Stimulated activated CD4-positive, alpha-beta T cell treated with anti-CD3 and anti-CD28 coated beads, TNF-alpha, amount 100 ng/mL, for 24 hours (primary cell): ENCODE results near the gene NT5C1B.
A peak's percentile ranks its signal among the peaks of the same experiment; 100 is the strongest.

Source experiments
- DNase-seq, 3 experiments: peaks; one replicate each; pipeline ENCODE4 v3.0.0-alpha.2; 2020; ENCODE audit warnings: low read depth in 3 of 3

Gene NT5C1B

DNA sequence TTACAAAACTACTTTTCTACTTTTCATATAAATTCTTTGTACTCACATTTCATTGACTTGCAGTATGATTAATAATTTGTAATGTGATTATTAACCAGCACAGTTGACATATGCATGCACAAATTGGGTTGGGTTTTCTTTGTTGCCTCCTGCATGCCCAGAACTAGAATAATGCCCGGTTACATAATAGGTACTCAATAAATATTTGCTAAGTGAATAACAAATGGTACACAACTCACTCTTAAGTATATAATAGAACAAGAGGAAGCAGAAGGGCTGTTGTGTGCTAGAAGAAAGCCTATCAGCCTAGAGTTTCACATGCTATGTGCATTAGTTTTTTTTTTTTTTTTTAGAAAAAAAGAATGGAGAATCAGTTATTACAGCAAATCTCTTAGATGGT lies 38.2 kb downstream of the NT5C1B start:
- no peak for DNase-seq

DNA sequence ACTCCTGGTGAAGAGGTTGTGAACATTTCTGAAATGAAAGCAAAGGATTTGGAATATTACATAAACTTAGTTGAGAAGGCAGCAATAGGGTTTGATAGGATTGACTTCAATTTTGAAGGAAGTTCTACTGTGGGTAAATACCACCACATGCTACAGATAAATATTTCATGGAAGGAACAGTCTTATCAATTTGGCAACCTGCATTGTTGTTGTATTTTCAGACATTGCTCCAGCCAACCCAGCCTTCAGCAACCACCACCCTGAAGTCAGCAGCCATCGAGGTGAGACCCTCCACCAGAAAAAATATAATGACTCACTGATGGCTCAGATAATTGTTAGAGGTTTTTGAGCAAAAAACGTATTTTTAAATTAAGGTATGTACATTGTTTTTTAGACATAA lies 38.9 kb downstream of the NT5C1B start:
- no peak for DNase-seq

DNA sequence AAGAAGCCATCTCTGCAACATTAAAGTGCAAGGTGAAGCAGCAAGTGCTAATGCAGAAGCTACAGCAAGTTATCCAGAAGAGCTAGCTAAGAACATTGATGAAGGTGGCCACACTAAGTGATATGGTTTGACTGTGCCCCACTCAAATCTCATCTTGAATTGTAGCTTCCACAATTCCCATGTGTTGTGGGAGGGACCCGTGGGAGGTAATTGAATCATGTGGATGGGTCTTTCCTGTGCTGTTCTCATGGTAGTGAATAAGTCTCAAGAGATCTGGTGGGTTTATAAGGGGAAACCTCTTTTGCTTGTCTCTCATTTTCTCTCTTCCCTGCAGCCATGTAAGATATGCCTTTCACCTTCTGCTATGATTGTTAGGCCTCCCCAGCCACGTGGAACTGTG lies 40.3 kb downstream of the NT5C1B start:
- DNase-seq: no peak

DNA sequence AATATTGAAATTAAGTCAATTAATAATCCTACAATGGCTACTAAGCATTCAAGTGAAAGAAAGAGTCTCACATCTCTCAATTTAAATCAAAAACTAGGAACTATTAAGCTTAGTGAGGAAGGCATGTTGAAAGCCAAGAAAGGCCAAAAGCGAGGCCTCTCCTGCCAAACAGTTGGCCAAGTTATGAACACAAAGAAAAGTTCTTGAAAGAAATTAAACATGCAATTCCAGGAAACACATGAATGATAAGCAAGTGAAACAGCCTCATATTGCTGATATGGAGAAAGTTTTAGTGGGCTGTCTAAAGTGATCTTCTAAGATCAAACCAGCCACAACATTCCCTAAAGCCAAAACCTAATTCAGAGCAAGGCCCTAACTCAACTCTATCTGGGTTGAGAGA lies 40.7 kb downstream of the NT5C1B start:
- no peak for DNase-seq

DNA sequence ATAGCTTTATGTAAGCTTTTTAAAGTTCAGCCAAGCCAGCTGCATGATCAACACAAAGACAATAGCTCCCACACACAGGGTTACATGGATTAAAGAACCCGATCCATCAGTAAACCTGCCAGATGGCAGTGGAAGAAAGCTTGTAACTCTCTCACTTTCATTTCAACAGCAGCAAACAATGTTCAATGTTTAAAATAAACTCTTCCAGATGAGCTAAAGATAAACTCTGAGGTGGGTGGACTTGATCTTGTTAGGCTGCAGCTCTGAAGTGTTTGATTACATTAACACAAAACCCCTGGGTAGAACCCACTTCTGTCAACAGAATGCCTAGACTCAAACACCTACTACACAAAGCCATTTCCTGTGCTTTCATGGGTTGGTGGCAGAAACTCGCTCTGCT lies 42.8 kb downstream of the NT5C1B start:
- no peak for DNase-seq

DNA sequence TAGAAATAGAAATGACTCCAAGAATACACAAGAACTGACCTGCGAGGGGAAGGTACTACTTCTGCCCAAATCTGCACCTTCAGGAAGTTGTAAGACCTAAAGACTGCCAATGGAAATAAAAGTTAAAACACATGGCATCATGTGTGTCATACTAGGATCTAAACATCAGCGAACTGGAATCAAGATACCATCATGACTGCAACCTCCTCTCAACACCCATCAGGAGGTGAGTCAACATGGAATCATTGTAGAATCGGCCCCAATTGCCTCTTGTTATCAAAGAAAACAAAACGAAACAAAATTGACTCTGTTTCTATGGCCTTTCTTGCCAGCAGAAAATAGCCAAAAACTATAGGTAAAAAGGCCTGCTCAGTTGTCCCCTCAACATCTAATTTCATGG lies 44.0 kb downstream of the NT5C1B start:
- no peak for DNase-seq

DNA sequence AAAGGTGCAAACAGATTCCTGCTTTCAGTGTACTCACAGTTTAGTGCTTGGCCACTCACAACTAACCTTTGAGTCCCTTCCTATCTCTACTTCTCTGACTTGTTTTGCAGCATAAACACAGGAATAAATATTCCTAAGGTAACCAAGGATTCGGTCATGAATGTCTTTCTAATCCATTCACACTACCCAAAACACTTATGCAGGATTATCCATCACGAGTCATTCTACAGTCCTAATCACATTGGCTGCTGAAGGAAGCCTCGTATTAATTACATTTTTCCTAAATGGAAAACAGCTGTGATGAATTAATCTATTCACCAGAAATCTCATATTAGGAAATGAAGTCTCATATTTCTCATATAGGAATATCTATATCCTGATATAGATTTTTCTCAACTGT lies 45.2 kb downstream of the NT5C1B start:
- no peak for DNase-seq

DNA sequence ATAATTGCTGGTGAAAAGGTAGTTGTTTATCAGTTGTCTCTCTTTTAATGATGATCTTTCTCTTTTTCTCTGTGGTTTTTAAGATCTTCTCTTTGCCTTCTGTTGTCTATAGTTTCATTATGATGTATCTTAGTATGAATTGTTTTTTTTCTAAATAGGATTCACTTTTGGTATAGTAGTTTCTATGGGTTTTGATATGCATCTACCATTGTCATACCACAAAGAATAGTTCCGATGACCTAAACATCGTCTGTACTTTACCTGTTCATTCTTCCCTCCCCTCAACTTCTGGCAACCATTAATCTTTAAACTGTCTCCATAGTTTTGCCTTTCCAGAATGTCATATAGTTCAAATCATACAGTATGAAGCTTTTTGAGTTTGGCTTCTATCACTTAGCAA lies 48.5 kb downstream of the NT5C1B start:
- DNase-seq: no peak

DNA sequence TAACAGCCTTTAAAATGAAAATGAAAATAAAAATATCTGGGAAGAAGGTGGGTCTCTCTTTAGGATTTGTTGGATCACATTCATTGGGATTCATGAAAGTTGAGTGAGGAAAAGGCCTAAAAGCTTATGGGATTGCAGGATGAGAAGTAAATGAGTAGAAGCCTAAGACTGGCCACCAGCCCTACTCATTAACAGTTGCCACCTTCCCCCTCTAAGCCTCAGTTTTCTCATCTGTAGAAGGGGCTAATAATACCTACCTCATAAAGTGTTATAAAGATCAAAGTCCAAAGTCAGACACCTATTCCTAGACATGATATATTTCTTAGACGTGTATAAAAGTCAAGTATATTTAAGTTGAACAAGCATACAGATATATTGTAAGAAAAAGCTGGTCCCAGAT lies 52.7 kb downstream of the NT5C1B start:
- no peak for DNase-seq

DNA sequence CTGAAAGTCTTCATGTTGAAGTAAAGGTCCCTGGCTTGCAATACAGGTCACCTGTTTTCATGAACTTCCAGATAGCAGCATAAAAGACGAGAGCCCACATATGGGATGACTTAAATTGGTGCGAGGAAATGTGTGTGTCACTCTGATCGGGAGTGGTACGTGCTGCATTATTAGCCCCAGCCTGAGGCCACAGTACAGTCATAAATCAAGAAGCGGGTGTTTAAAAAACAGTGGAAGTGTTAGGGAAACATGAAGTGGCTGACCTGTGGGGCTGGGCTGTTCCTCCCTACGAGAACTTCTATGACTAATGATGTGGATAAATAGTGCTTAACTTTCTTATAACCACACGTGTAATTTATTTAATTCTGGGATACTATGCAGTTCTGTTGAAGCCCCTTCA lies 53.3 kb downstream of the NT5C1B start:
- no peak for DNase-seq

DNA sequence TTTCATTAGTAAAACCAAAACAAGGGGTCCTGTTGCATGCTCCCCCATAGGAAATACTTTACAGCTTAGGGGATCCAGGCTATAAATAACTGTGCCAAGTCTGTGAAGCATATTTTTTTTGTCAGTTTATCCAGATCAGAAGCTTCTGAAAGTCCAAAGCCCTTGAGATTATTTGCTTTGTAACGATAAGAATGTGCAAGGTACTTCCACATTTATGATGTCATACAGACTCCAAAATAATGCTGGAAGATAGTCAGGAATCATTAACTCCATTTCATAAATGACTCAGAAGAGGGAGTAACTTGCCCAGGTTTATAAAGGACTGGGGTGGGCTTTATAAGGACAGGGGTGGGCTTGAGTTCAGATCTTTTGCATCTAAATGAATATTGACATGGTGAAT lies 58.2 kb downstream of the NT5C1B start:
- DNase-seq: no peak

DNA sequence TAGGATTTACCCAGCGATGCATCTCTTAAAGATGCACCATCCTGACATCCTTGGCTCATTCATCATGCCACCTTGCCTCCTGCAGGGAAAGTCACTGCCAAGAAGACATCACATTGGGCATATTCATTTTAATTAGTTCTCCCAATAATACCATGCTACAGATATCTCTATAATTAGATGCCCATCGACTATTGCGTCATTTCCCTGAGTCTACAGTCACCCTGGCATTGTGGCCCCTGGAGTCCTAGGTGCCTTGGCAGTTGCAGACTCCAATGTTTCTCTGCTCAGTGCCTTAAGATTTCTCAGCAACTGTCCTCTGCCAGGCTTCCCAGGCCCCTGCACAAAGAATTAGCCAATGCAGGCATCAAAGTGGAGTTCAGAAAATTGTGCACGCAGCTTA lies 61.5 kb downstream of the NT5C1B start:
- no peak for DNase-seq

DNA sequence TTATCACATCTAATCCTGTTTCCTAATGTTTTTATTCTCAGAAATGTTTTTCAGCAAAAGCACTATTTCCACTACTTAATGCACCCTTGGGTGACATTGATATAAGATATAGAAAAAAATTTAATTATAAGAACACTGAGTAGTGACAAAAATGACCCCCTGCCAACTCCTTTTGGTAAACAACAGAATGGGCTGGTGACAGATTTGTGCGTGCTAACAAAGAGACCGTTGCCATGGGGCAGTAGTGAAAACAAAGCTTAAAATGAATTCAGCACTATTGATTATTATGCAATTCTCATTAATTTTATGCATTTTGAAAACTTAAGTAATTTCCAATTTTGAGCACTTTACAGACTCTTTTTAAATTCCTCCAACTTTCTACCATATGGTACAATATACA lies 62.0 kb downstream of the NT5C1B start:
- no peak for DNase-seq

DNA sequence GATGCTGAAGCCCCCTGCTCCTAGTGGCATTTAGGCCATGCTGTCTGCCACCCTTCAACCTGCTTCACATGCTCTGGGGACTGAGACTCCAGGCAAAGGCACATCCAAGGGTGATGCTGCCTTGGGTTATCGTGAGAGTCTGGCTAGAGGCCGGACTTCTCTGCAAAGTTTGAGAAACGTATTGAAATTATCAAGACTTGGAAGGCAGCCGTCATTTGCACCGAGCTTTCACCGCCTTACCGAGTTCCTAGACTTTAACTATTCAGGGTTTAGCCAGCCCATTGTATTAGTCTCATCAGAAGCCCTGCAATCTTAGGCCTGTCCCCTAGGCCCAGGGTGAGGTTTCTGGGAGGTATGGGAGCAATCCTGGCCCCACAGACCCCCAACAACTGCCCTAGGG lies 62.9 kb downstream of the NT5C1B start:
- no peak for DNase-seq

DNA sequence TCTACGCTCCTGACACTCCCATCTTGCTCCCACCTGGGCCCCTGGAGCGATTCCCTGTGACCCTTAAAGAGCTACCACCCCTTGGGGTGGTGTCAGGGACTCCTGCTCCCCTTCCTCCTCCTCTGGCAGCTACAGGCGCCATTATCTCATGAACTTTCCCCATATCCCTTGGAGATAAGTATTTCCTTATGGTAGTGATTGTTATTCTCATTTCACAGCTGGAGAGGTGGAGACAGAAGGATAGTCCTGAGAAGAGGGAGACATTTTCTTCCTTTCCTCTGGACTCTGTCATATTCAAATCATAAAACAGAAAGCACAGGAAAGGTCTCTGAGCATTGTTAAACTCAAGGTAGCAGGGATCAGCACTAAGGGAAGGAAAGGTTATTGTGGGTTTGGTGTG lies 63.5 kb downstream of the NT5C1B start:
- no peak for DNase-seq

DNA sequence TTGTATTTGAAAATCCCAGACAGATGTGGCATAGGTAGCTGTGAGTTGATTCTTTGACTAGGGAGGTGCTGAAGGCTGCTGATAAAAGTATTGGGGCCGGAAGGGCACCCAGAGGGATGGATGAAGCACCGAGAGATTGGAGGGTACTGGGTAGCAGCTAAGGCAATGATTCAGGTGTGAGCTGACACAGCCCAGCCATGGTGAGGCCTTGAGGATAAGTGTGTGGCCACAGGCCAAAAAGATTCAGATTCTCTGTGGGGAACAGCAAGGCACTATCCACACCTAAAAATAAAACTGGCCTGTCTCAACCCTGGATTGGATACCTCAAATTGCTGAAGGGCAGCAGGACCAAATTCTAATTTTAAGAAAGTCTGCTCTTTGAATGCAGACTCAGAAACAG lies 64.1 kb downstream of the NT5C1B start:
- DNase-seq: no peak

DNA sequence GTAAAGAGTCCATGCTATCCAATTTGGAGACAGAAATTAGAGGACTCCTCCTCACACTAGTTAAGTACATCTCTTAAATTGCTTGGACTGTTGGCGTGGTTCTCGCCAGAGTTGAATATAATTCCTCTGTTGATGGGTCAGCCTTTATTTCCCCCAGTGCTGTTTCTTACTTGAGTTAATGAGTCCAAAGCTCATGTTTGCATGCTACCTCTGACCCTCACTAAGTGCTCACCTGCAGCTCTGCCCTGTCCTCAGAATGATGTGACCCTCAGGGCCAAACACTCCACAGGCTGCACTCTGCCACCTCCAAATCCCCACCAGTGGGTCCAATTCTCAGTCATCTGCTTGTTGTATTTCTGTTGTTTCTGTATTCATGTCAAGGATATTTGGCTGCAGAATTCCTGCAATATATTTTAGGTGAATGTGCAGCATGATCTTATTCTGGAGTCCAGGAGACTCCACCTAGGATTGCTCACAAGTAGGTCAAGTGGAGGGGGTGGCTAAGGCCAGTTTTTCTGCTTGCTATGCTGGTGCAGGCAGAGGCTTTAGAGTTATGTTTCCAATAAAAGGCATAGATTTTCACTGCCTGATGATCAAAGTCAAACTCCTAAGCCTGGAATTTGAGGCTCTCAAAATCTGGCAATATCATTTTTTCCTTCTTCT lies 66.8 kb downstream of the NT5C1B start:
- DNase-seq: no peak

DNA sequence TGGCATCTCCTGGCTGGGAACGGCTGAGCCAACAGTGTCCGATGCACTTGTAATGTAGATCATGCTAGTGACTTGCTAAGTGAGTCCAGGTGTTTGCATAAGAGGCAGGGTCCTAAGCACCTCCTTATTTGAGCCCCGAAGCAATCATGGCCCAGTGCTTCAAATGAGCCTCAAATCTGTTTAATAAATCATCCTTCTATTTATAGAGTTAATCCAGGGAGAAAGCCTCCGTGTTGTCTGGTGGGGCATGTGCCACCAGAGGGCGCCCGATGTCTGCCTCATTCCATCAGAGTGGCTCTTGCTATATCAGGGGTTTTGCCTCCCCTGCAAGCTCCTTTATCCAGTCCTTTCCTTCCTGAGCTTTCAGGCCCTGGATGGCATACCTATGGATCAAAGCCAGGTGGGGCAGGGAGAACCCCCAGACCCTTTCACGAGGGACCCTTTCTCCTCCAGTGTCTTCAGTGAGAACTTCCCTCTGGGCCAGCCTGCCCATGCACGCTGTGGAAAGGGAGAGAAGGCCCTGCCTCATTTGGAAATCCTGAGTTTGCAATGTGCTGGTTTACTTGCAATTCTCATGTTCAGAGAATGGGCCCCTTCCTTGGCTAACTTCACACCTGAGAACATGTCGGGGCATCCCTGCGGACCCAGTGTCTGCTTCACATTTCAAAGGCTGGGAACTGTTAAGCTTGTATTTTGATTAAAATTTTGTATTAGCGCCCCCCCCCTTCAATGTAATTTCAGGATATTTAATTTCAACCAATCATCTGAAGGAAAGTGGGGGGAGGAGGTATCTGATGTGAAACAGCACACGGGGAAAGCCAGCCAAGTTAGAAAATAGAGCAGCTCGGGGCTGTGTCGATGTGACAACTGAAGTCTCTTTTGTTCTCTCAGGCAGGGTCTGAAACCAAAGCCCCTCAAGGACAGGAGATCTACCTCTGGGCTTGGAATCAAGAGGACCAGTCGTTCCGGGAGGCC lies 68.6 kb downstream of the NT5C1B start:
- DNase-seq: peak; percentile 48 to 68 (median 55)

DNA sequence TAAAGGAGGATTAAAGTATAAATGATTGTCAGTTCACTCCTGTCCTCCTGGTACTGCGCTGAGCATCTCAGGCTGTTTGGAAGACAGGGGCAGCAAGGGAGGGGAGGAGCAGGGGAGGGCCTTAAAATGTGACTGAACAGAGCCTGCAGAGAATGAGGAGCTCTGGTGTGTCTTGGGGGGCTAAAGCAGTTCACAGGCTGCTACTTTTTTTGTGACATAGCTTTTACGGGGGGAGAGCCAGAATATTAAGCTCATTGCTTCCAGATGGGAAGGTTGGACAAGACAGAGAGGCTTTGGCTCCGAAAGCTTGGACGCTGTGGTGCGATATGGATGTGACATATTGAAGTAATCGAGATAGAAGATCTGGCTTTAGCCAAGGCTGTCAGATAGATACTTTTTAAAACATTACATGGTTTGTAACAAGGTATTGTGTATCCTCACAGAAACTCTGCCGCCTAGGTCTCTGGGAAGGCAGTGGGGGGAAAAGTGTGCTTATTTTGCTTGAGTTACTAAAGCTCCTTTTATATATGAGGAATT lies 69.4 kb downstream of the NT5C1B start:
- no peak for DNase-seq

DNA sequence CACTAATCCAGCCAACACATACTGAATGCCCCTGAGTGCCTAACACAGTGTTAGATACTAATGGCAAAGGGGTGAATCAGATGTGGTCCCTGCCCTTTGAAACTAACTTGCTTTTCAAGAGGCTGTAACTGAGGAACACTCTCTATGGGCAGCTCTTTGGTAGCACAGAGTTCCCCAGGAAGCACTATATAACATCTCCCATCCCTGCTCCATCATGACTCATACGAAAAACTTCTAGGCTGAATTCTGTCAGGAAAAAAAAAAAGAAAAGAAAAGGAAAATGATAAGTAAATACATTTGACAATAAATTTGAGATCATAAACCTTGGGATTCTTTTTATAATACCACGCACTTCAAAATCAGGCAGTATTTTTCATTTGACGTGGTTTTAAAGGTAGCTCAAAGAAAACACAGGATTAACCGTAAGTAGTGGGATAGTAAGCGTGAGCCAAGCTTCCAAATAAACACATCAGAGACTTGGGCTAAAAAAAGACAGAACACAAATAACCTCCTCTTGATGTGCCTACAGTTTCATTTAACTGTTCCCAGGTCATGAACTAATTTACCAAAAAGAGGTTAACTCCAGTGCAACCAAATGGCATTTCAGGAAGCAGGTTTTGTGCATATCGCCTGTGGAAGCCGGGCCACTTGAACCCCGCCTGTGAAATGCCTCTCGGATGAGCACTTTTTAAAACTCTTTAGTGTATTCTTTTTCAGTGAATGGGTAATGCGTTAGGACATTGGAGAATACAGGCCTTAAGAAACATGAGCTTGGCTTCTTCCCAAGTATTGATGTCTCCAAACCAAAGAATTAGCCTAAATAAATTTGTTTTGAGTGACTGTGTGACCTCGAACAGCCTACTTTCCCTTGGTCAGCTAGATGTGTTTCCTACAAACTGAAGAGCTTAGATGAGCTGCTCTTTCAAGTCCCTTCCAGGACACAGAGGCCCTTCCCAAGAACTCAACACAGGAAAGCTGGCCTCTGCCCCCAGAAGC lies 71.0 kb downstream of the NT5C1B start:
- DNase-seq: no peak

DNA sequence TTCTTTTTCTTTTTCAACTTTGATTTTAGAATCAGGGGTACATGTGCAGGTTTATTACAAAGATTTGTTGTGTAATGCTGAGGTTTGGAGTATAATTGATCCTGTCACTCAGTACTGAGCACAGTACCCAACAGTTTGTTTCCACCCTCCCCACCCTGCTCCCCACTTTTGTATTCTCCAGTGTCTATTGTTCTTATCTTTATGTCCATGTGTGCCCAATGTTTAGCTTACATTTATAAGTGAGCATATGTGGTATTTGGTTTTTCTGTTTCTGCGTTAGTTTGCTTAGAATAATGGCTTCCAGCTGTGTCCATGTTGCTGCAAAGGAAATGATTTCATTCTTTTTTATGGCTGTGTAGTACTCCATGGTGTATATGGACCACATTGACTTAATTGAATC lies 72.0 kb downstream of the NT5C1B start:
- no peak for DNase-seq

DNA sequence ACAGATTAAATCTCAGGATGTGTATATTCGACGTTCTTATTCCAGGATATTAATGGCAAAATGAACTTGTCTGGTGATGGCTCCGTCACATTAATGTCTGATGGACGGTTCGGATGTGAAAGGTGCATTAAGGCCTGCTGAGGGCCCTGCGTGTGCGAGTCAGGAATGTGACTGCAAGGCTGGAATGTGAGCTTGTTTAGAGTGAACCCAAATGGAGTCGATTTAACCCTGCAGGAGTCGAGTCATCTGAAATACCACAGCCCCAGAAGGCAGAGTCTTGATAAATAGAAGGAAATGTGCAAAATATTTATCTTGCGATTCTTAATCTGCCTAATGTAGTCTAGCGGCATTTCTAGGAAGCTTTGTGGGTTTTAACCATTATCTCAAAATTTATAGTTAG lies 73.3 kb downstream of the NT5C1B start:
- DNase-seq: no peak
